OCI-LY3 (cell line): Measurements from ENCODE around the gene ETV7.

Source experiments
- CTCF ChIP-seq: fragments of 200-600, 300-600 bp; sonication (generic); IDR thresholded peaks from 2 replicates; pipeline ENCODE4 v1.5.1; 2014; ENCODE audit warnings: antibody characterized with exemption, low read length, low read depth
- EZH2phosphoT487 ChIP-seq: fragments of 200-600 bp; shearing (Covaris generic); IDR thresholded peaks from 2 replicates; pipeline ENCODE4 v1.6.1; 2018; ENCODE audit warnings: antibody characterized with exemption, mixed run types, low read depth

GRCh38 chr6:36428911-36429310, 41.4 kb upstream of the ETV7 start:
- TF ChIP-seq CTCF (no peak), EZH2phosphoT487 (no peak)
